Activated CD8-positive, alpha-beta memory T cell treated with anti-CD3 and anti-CD28 coated beads for 36 hours (primary cell): ENCODE measurements around the gene ZNF569. TPM values are rescaled to one million over a fixed set of nuclear protein-coding genes. Genes with fewer than 3 reads are reported as not detected.

Source experiments
- CTCF ChIA-PET: fragments of 350-600 bp; sonication (Branson Sonifier 250); formaldehyde crosslinking; loops from one replicate; lab custom pipeline; 2021; ENCODE audit warnings: antibody characterized with exemption; lab: Charles Lee
- POLR2A ChIA-PET: fragments of 350-600 bp; sonication (Branson Sonifier 250); formaldehyde crosslinking; loops from one replicate; lab custom pipeline; 2021; ENCODE audit warnings: antibody characterized with exemption; lab: Charles Lee
- total RNA-seq, 2 experiments: library from RNA; stranded (reverse); gene quantifications; one replicate each; pipeline ENCODE4 v1.2.3, GENCODE V29; 2021

The ZNF569 gene
- total RNA-seq, result 1 to 10 TPM; 4.6 to 5.2 TPM

- CTCF ChIA-PET, result interaction anchor here (0.6 to 1.4 kb wide), 3 partner anchors 96 to 1305 kb away, joined by 3 to 4 read pairs (median 4); partner anchors contain the start of genes ZNF527, ZNF540 and ZNF571
- POLR2A ChIA-PET, result interaction anchor here (0.6 to 1.8 kb wide), 5 partner anchors 39 to 939 kb away, joined by 3 to 9 read pairs (median 5); partner anchors contain the start of genes ZFP30, ZNF527, ZNF540 and ZNF571
These were observed at the start of gene ZNF569 for GRCh38 chr19:37466798-37467607. Gene ZNF569, minus strand, starts transcription at chr19:37467444. Its CDS starts 22,523 bp downstream, at chr19:37444921.

GRCh38 chr19:37513397-37513796 is 46.2 kb upstream of the ZNF569 start:
- ChIA-PET POLR2A (no interaction called here), CTCF (no interaction called here)

- ChIA-PET POLR2A (no interaction called here), CTCF (no interaction called here)
These were observed 44.6 kb upstream of the ZNF569 start for GRCh38 chr19:37511821-37512220.

GRCh38 chr19:37511186-37511585 is 43.9 kb upstream of the ZNF569 start:
- CTCF ChIA-PET, result no interaction called here
- POLR2A ChIA-PET, result no interaction called here

- POLR2A ChIA-PET, result interaction anchor here (0.8 to 1.6 kb wide), 6 partner anchors 38 to 185 kb away, joined by 3 to 11 read pairs (median 4); partner anchors contain the start of genes ZNF527, ZNF540, ZNF570 and ZNF571
- CTCF ChIA-PET, result no interaction called here
These were observed 39.9 kb upstream of the ZNF569 start for GRCh38 chr19:37507167-37507464.

- ChIA-PET CTCF (interaction anchor here (0.7 kb wide), 1 partner anchor 189 kb away, joined by 3 read pairs; no protein-coding TSS in a partner anchor), POLR2A (interaction anchor here (0.8 to 1.6 kb wide), 7 partner anchors 37 to 186 kb away, joined by 3 to 11 read pairs (median 5); partner anchors contain the start of genes ZNF527, ZNF540, ZNF569 and ZNF570)
These were observed 39.3 kb upstream of the ZNF569 start, which contains the start of gene ZNF793 for GRCh38 chr19:37506387-37507166. Gene ZNF793, plus strand, starts transcription at chr19:37506939. Its CDS starts 16,501 bp downstream, at chr19:37523440.

- POLR2A ChIA-PET, result interaction anchor here (1.0 to 1.6 kb wide), 6 partner anchors 37 to 186 kb away, joined by 4 to 11 read pairs (median 6); partner anchors contain the start of genes ZNF527, ZNF540, ZNF569 and ZNF570
- CTCF ChIA-PET, result interaction anchor here (0.7 kb wide), 1 partner anchor 189 kb away, joined by 3 read pairs; no protein-coding TSS in a partner anchor
These were observed 38.7 kb upstream of the ZNF569 start for GRCh38 chr19:37505958-37506386.

GRCh38 chr19:37492213-37492612 is 25.0 kb upstream of the ZNF569 start:
- CTCF ChIA-PET, result no interaction called here
- POLR2A ChIA-PET, result no interaction called here

DNA sequence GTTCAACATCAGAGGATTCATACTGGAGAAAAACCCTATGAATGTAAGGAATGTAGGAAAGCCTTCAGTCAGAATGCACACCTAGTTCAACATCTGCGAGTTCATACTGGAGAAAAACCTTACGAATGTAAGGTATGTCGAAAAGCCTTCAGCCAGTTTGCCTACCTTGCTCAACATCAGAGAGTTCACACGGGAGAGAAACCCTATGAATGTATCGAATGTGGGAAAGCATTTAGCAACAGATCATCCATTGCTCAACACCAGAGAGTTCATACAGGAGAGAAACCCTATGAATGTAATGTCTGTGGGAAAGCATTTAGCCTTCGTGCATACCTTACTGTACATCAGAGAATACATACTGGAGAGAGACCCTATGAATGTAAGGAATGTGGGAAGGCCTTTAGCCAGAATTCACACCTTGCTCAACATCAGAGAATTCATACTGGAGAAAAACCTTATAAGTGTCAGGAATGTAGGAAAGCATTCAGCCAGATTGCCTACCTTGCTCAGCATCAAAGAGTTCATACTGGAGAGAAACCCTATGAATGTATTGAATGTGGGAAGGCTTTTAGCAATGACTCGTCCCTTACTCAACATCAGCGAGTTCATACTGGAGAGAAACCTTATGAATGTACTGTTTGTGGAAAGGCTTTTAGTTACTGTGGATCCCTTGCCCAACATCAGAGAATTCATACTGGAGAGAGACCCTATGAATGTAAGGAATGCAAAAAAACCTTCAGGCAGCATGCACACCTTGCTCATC is 17.3 kb upstream of the ZNF569 start:
- ChIA-PET POLR2A (no interaction called here), CTCF (no interaction called here)

GRCh38 chr19:37472165-37472564 is 4.9 kb upstream of the ZNF569 start:
- CTCF ChIA-PET, result no interaction called here
- POLR2A ChIA-PET, result no interaction called here

- CTCF ChIA-PET, result interaction anchor here (0.7 kb wide), 1 partner anchor 292 kb away, joined by 3 read pairs; no protein-coding TSS in a partner anchor
- POLR2A ChIA-PET, result interaction anchor here (0.6 kb wide), 1 partner anchor 309 kb away, joined by 3 read pairs; the partner anchor contains the start of gene ZNF573
These were observed 3.0 kb upstream of the ZNF569 start for GRCh38 chr19:37470216-37470615.

DNA sequence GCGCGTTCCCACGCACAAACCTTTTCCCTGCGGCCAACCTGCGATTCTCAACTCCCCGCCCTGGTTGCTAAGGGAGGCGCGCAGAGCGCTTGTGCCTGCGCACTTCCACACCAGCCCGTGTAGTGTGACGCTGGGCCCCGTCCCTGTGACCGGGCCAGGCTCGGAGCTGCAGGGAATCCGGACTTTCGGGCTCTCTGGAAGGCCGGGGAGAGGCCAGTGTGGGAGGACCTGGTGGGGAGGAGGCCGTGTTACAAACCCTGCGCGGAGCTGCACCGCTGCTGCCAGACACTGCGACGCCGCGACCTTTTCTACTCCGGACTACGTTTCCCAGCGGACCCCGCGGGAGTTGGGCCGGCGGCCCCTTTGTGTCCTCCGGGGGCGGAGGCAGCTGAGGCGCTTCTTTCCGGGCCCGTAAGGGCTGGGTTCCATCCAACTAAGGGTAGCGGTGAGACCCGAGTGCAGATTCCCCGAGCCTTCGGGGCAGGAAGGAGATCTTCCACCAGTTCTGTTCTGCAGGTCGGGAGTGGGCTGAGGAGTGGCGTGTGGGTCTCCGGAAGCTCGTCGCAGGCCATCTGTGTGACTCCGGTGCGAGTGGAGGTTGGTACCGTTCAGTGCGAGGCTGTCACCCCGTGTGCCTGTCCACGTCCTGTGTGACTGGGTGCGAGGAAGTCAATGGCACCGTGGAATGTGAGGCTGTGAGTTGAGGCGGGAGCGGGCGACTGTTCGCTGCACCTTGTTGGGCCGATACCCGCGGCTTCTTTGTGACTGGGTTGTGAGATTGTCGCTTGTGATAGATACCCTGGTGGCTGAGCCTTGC is 1.9 kb upstream of the ZNF569 start, which contains the start of gene ZNF570:
Gene ZNF570 (plus strand): TSS at position 396 of the 817 bp plus-strand sequence. CDS start 999 bp downstream, outside the sequence.
- ChIA-PET CTCF (interaction anchor here (1.0 kb wide), 1 partner anchor 98 kb away, joined by 3 read pairs; the partner anchor contains the start of gene ZNF527), POLR2A (interaction anchor here (0.9 to 1.1 kb wide), 3 partner anchors 37 to 152 kb away, joined by 3 to 6 read pairs (median 3); partner anchors contain the start of genes ZNF540, ZNF571 and ZNF793)

GRCh38 chr19:37467608-37468090 is 405 bp upstream of the ZNF569 start:
- CTCF ChIA-PET, result interaction anchor here (0.6 to 1.4 kb wide), 3 partner anchors 97 to 1305 kb away, joined by 3 to 4 read pairs (median 4); partner anchors contain the start of genes ZNF527, ZNF540 and ZNF571
- POLR2A ChIA-PET, result interaction anchor here (0.6 to 1.8 kb wide), 5 partner anchors 38 to 940 kb away, joined by 3 to 9 read pairs (median 5); partner anchors contain the start of genes ZFP30, ZNF527, ZNF540 and ZNF571

- POLR2A ChIA-PET, result interaction anchor here (0.6 to 1.8 kb wide), 3 partner anchors 40 to 392 kb away, joined by 5 to 9 read pairs (median 6); partner anchors contain the start of genes ZNF527 and ZNF793
- CTCF ChIA-PET, result no interaction called here
These were observed 907 bp downstream of the ZNF569 start for GRCh38 chr19:37466277-37466797.

DNA sequence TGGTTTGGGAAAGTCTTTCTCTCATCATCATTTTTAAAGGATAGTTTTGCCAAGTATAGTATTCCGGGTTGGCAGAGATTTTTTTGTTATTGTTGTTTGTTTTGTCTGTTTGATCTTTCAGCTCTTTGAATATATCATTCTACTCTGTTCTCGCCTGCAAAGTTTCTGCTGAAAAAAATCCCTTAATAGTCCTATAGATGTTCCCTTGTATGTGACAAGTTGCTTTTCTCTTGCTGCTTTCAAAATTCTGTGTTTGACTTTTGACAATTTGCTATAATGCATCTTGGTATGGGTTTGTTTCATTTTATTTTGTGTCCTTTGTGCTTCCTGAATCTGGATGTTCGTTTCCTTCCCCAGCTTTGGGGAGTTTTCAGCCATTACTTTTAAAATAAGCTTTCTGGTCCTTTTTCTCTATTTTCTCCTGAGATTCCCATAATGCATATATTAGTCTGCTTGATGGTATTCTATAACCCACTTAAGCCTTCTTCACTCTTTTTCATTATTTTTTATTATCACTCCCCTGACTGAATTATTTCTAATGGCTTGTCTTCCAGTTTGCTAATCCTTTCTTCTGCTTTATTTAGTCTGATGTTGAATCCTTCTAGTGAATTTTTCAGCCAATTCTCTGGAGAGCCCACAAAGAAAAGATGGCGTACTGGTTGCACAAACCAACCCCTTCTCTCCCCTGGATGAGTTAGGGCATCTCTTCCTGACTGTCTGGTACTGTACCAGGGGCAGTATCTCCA is 14.6 kb downstream of the ZNF569 start:
- ChIA-PET POLR2A (no interaction called here), CTCF (no interaction called here)
